ENCODE measurements around the gene SMIM15. TPM values are rescaled to one million over a fixed set of nuclear protein-coding genes. Genes with fewer than 3 reads are reported as not detected.

The SMIM15 gene
- total and polyA plus RNA-seq, 2 donors (not counting 1 experiment from before 2014, with no cell fraction given), result 63.3 to 64.6 TPM

GRCh38 chr5:61186634-61187033 lies 24.4 kb upstream of the SMIM15 start:
- H3K36me3 ChIP-seq (ENCODE audit: control insufficient read depth, insufficient read depth, low read length), result no peaks in the 10 kb centered on the region
- H3K4me2 ChIP-seq (ENCODE audit: extremely low read depth, insufficient read depth, low read length), result no peak overlapping the region
- H3K9ac ChIP-seq (ENCODE audit: insufficient read depth, low read length), result no peak overlapping the region
- H3K4me1 ChIP-seq (ENCODE audit: control insufficient read depth, extremely low read depth, insufficient read depth, low read length), result no peaks in the 10 kb centered on the region
- H2AFZ ChIP-seq (ENCODE audit: low read length), result no peak overlapping the region
- H3K4me3 ChIP-seq (replicated peaks in 1 of 4; ENCODE audit: control extremely low read depth in 1 of 4, insufficient read depth in 1 of 4, low read depth in 3 of 4, low read length in 4 of 4), result no peak overlapping the region
- TF ChIP-seq, protein P1, sequence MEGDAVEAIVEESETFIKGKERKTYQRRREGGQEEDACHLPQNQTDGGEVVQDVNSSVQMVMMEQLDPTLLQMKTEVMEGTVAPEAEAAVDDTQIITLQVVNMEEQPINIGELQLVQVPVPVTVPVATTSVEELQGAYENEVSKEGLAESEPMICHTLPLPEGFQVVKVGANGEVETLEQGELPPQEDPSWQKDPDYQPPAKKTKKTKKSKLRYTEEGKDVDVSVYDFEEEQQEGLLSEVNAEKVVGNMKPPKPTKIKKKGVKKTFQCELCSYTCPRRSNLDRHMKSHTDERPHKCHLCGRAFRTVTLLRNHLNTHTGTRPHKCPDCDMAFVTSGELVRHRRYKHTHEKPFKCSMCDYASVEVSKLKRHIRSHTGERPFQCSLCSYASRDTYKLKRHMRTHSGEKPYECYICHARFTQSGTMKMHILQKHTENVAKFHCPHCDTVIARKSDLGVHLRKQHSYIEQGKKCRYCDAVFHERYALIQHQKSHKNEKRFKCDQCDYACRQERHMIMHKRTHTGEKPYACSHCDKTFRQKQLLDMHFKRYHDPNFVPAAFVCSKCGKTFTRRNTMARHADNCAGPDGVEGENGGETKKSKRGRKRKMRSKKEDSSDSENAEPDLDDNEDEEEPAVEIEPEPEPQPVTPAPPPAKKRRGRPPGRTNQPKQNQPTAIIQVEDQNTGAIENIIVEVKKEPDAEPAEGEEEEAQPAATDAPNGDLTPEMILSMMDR (conservative IDR thresholded peaks at IDR 0.05 in 1 of 2, IDR thresholded peaks at IDR 0.05 in 1 of 2; ENCODE audit: low read depth in 1 of 2, low read length in 2 of 2), result no peak
- TF ChIP-seq EZH2 (IDR thresholded peaks at IDR 0.05; ENCODE audit: low read length, missing control alignments), result no peak
- H4K20me1 ChIP-seq (ENCODE audit: control insufficient read depth, extremely low read depth, insufficient read depth, low read length), result no peaks in the 10 kb centered on the region
- DNase-seq (ENCODE audit: low read depth in 2 of 2), result no peak
- H3K9me3 ChIP-seq (ENCODE audit: control insufficient read depth, insufficient read depth, low read depth, low read length), result no peaks in the 10 kb centered on the region
- no peaks in the 10 kb centered on the region for H3K27me3 ChIP-seq (ENCODE audit: control insufficient read depth, insufficient read depth, low read length)
- H3K27ac ChIP-seq (ENCODE audit: insufficient read depth, low read length), result no peak overlapping the region
- H3K79me2 ChIP-seq (ENCODE audit: control insufficient read depth, insufficient read depth, low read length), result no peaks in the 10 kb centered on the region

- Histone ChIP-seq H3K36me3 (ENCODE audit: control insufficient read depth, insufficient read depth, low read length) (no peaks in the 10 kb centered on the region), H3K4me1 (ENCODE audit: control insufficient read depth, extremely low read depth, insufficient read depth, low read length) (no peaks in the 10 kb centered on the region), H3K9me3 (ENCODE audit: control insufficient read depth, insufficient read depth, low read depth, low read length) (no peaks in the 10 kb centered on the region), H2AFZ (ENCODE audit: low read length) (no peak overlapping the region), H3K4me3 (replicated peaks in 1 of 4; ENCODE audit: control extremely low read depth in 1 of 4, insufficient read depth in 1 of 4, low read depth in 3 of 4, low read length in 4 of 4) (no peak overlapping the region), H3K27me3 (ENCODE audit: control insufficient read depth, insufficient read depth, low read length) (no peaks in the 10 kb centered on the region), H3K9ac (ENCODE audit: insufficient read depth, low read length) (no peak overlapping the region), H3K79me2 (ENCODE audit: control insufficient read depth, insufficient read depth, low read length) (no peaks in the 10 kb centered on the region), H3K4me2 (ENCODE audit: extremely low read depth, insufficient read depth, low read length) (peak overlapping the region; percentile 21), H3K27ac (ENCODE audit: insufficient read depth, low read length) (no peak overlapping the region), H4K20me1 (ENCODE audit: control insufficient read depth, extremely low read depth, insufficient read depth, low read length) (no peaks in the 10 kb centered on the region)
- DNase-seq (ENCODE audit: low read depth in 2 of 2), result peak; percentile 54 to 77
- TF ChIP-seq, protein P1 (conservative IDR thresholded peaks at IDR 0.05 in 1 of 2, IDR thresholded peaks at IDR 0.05 in 1 of 2; ENCODE audit: low read depth in 1 of 2, low read length in 2 of 2), result no peak
- TF ChIP-seq EZH2 (IDR thresholded peaks at IDR 0.05; ENCODE audit: low read length, missing control alignments), result no peak
Observed at GRCh38 chr5:61184708-61185107, 22.4 kb upstream of the SMIM15 start.

- Histone ChIP-seq H3K9ac (ENCODE audit: insufficient read depth, low read length) (no peak overlapping the region), H3K36me3 (ENCODE audit: control insufficient read depth, insufficient read depth, low read length) (no peaks in the 10 kb centered on the region), H3K27me3 (ENCODE audit: control insufficient read depth, insufficient read depth, low read length) (no peaks in the 10 kb centered on the region), H3K4me1 (ENCODE audit: control insufficient read depth, extremely low read depth, insufficient read depth, low read length) (no peaks in the 10 kb centered on the region), H3K9me3 (ENCODE audit: control insufficient read depth, insufficient read depth, low read depth, low read length) (no peaks in the 10 kb centered on the region), H3K4me2 (ENCODE audit: extremely low read depth, insufficient read depth, low read length) (no peak overlapping the region), H4K20me1 (ENCODE audit: control insufficient read depth, extremely low read depth, insufficient read depth, low read length) (no peaks in the 10 kb centered on the region), H3K79me2 (ENCODE audit: control insufficient read depth, insufficient read depth, low read length) (no peaks in the 10 kb centered on the region), H3K27ac (ENCODE audit: insufficient read depth, low read length) (no peak overlapping the region), H3K4me3 (replicated peaks in 1 of 4; ENCODE audit: control extremely low read depth in 1 of 4, insufficient read depth in 1 of 4, low read depth in 3 of 4, low read length in 4 of 4) (no peak overlapping the region), H2AFZ (ENCODE audit: low read length) (no peak overlapping the region)
- no peak for DNase-seq (ENCODE audit: low read depth in 2 of 2)
- TF ChIP-seq, protein P1 (conservative IDR thresholded peaks at IDR 0.05 in 1 of 2, IDR thresholded peaks at IDR 0.05 in 1 of 2; ENCODE audit: low read depth in 1 of 2, low read length in 2 of 2), result no peak
- no peak for TF ChIP-seq EZH2 (IDR thresholded peaks at IDR 0.05; ENCODE audit: low read length, missing control alignments)
Observed at GRCh38 chr5:61183538-61183937, 21.3 kb upstream of the SMIM15 start.
